Right ventricle myocardium superior (tissue), 1 donor: Measurements from ENCODE around the gene BRCA2. TPM values are rescaled to one million over a fixed set of nuclear protein-coding genes. Genes with fewer than 3 reads are reported as not detected.
"Not testable (repeated sequence)": the region's sequence is repeated elsewhere in the genome, so short reads cannot be mapped to it uniquely, and the experiment has no call there.

Experiments
- ATAC-seq: fragments of 200-7000 bp; cut with Tn5 transposase; one replicate; pipeline ENCODE4 v1.9.1; 2020; ENCODE audit warnings: mild to moderate bottlenecking; ENCODE audit not compliant: poor library complexity
- DNase-seq: peaks from one replicate; pipeline ENCODE4 v3.0.0-alpha.2; 2020
- intact Hi-C: fragments of 100-400 bp; cut with DNase I; formaldehyde crosslinking; loops from one replicate; pipeline ENCODE4 v1.11.2; 2022
- total RNA-seq: library from RNA; stranded (reverse); fragmentation: NEBNext Ultra II Directional; extraction: Animal tissue kit (Norgen Biotek cat#: 25700); gene quantifications from one replicate; pipeline ENCODE4 v1.2.1, GENCODE V29; 2021
- donor health status: DM: no; HTN: yes; CAD: no; lungs with severe emphysema.

BRCA2 gene
- total RNA-seq, 1 donor from 2014 or later, result 0.43 TPM

DNA sequence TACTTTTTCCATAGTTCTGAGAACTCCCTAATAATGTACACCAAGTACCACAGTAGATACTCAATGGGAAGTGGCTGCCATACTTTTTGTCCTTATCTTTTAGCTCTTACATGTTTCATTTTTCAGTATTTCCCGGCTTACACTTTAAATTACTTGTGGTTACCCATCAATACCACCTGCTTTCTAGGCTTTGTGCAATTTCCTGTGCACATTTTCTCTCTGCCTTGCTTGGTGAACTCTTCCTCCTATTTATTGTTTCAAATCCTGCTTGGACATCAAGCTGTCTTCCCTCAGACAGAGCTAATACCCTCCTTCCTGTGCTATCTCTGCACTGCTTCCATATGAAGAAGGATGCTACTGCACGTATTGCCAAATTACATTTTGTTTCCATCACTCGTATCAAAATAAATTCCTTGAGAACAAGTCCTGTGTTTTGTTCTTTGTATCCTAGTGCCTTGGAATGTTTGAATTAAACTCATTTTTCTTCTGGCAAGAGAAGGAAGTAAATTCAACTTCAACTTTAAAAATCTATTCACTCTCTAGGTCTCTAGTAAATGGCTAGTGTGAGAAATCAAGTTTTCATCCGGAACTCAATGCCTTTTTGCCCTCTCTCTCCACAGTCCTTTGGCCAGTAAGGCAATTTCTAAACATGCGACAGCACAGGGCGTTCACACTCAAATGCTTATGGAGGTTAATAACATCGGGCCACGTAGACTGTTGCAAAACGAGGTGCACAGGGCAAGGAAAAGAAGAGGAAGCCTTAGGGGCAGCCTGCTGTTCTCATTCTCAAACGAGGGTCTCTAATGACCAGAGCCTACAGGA, 5.8 kb upstream of the BRCA2 start:
- DNase-seq (no peak), ATAC-seq (peak; percentile 48)
- intact Hi-C loops, result loop anchor here (5.0 to 10.0 kb wide), 4 partner anchors 62 to 485 kb away; no protein-coding TSS in a partner anchor

DNA sequence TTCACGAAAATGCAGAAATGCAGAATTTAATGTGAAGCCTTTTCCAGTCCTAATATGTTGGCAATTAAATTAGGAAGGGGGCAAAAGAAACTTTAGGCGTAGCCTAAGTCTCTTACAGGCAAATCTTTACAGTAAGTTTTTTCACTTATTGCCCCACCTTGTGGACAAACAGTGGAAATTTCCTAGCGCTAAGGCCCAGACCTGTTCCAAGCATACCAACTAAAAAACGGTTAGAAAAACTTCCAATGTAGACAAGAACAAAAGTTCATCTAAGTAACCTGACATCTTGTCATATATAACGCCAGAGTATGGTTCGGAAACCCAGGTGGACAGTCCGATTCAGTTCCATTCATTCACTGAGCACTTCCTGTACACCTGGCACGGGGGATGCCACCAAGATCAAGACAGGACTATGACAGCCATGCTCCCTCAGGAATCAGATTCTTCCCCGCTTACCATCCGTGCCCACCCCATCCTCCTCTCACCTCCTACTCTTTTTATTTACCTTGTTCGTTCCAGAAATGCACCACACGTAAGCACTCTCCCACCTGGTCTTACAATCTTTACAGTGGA, 5.1 kb upstream of the BRCA2 start:
- intact Hi-C loops, result loop anchor here (5.0 to 10.0 kb wide), 4 partner anchors 63 to 485 kb away; no protein-coding TSS in a partner anchor
- no peak for DNase-seq
- ATAC-seq, result peak; percentile 82

DNA sequence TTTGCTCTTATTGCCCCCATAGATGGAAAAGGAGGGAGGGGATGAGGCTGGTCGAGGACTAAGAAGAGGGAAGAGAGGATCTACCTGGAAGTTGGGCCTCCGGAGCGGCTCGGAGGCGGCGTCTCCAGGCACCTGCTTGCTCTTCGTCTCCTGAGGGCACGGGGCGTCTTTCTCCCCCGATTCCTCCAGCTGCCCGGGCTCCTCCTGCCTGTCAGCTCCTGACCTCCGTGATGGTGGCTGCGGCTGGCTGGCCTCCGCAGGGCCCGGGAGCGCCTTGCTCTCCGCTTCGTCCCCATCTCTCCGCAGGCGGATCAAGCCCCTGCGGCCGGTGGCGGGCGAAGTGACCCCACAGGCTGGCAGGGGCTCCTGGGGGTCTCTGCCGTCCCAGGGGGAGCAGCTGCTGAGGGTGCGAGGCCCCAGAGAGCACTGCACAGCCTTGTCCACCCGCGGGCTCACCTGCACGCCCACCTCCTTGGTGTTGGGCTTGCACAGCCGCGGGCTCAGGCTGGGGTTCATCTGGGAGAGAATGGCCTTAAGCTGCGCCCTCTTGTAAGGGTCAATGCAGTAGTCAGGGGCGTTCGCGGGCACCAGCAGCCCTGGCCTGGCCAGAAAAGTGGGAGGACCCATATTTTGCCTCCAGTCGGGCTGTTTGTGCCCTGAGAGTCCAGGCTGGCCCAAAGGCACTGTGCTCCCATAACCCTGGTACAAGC, 4.0 kb upstream of the BRCA2 start:
- DNase-seq (no peak), ATAC-seq (no peak)
- intact Hi-C loops, result loop anchor here (5.0 to 10.0 kb wide), 4 partner anchors 64 to 487 kb away; no protein-coding TSS in a partner anchor

DNA sequence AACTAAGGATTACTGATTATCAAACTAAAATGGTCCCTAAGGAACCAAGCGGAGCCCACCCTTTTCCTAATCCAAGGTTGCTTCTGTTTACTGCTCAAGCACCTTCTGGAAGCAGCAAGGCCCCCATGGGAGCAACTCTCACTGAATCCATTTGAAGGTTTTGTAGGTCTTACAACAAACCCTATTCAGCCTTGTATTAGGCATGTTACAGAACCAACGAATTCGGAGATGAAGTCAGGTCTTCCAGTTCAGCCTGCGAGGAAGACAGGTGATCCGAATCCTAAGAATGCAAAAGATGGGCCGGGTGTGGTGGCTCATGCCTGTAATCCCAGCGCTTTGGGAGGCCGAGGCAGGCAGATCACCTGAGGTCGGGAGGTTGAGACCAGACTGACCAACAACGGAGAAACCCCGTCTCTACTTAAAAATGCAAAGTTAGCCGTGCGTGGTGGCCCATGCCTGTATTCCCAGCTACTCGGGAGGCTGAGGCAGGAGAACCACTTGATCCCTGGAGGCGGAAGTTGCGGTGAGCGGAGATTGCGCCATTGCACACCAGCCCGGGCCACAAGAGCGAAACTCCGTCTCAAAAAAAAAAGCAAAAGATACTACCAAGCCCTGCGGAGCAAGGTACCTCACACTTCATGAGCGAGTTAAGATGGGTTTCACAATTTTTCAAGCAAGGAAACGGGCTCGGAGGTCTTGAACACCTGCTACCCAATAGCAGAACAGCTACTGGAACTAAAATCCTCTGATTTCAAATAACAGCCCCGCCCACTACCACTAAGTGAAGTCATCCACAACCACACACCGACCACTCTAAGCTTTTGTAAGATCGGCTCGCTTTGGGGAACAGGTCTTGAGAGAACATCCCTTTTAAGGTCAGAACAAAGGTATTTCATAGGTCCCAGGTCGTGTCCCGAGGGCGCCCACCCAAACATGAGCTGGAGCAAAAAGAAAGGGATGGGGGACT, 754 bp upstream of the BRCA2 start:
- intact Hi-C loops, result loop anchor here (5.0 to 10.0 kb wide), 4 partner anchors 67 to 490 kb away; no protein-coding TSS in a partner anchor
- DNase-seq (peak; percentile 81), ATAC-seq (peak; percentile 41)

DNA sequence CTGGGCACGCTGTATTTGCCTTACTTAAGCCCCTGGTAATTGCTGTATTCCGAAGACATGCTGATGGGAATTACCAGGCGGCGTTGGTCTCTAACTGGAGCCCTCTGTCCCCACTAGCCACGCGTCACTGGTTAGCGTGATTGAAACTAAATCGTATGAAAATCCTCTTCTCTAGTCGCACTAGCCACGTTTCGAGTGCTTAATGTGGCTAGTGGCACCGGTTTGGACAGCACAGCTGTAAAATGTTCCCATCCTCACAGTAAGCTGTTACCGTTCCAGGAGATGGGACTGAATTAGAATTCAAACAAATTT, 676 bp downstream of the BRCA2 start:
- DNase-seq (no peak), ATAC-seq (no peak)
- intact Hi-C loops, result loop anchor here (10.0 kb wide), 1 partner anchor 491 kb away; no protein-coding TSS in a partner anchor

DNA sequence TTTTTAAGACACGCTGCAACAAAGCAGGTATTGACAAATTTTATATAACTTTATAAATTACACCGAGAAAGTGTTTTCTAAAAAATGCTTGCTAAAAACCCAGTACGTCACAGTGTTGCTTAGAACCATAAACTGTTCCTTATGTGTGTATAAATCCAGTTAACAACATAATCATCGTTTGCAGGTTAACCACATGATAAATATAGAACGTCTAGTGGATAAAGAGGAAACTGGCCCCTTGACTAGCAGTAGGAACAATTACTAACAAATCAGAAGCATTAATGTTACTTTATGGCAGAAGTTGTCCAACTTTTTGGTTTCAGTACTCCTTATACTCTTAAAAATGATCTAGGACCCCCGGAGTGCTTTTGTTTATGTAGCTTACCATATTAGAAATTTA, 1.2 kb downstream of the BRCA2 start:
- ATAC-seq (no peak), DNase-seq (no peak)
- intact Hi-C loops, result loop anchor here (10.0 kb wide), 1 partner anchor 492 kb away; no protein-coding TSS in a partner anchor

DNA sequence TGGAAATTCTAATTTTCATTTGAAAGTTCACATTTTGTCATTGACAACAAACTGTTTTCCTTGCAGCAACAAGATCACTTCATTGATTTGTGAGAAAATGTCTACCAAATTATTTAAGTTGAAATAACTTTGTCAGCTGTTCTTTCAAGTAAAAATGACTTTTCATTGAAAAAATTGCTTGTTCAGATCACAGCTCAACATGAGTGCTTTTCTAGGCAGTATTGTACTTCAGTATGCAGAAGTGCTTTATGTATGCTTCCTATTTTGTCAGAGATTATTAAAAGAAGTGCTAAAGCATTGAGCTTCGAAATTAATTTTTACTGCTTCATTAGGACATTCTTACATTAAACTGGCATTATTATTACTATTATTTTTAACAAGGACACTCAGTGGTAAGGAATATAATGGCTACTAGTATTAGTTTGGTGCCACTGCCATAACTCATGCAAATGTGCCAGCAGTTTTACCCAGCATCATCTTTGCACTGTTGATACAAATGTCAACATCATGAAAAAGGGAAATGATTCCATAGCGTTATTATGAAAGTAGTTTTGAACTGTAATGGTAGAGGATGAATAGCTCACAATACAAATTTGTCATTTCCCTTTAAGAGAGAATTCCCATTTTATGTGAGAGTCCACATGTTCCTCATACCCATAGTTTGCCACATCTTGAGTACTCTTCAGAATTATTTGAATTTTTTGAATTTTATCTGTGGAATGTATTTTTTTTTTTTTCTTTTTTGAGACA, 2.6 kb downstream of the BRCA2 start:
- DNase-seq (no peak), ATAC-seq (no peak)
- intact Hi-C loops, result loop anchor here (10.0 kb wide), 1 partner anchor 493 kb away; no protein-coding TSS in a partner anchor

DNA sequence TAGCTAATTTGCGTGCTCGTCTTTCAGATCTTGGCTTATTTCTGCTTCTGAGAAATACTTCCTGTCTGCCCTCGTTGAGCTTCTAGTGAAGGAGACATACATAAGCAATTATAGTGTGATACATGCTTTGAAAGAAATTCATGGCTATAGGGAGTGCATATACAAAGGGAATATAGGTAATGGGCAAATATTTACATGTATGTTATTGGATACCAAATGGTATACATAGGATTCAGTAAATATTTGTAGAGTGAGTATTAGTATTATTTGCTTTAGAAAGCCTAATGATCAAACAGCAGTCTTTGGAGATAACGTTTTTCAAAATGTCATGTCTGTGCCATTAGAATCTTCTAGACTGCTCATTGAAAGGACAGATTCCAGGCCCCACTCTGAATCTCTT, 5.2 kb downstream of the BRCA2 start:
- ATAC-seq (no peak), DNase-seq (no peak)
- intact Hi-C loops, result no loop called here

DNA sequence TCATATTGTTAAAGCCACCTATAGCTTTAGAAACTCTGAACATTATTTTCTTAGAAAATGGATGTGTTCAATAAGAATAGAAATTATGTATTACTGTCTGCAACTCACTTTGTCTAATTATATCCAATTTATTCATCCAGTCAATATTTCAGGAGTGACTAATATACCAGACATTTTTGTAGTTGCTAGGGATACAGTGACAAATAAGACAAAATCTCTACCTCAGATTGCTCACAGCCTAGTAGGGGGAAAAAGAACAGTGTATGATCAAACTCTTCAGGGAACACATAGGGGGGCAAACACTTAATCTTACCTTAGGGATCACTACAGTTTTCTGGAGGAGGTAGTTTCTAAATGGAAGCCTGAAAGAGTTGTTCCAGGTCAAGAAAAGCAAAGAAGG, 8.6 kb downstream of the BRCA2 start:
- ATAC-seq (no peak), DNase-seq (no peak)
- intact Hi-C loops, result no loop called here

DNA sequence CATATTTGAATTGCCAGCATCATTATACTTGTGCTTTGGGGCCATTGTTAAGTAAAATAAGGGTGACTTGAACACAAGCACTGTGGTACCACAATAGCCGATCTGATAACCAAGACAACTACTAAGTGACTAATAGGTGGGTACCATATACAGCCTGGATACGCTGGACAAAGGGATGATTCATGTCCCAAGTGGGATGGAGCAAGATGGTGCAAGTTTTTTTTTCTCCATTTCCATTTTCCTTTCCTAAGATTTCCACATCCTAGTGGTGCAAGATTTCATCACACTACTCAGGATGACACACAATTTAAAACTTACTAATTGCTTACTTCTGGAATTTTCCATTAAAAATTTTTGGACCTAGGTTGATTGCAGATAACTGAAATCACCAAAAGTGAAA, 15.1 kb downstream of the BRCA2 start:
- ATAC-seq (no peak), DNase-seq (no peak)
- intact Hi-C loops, result no loop called here

DNA sequence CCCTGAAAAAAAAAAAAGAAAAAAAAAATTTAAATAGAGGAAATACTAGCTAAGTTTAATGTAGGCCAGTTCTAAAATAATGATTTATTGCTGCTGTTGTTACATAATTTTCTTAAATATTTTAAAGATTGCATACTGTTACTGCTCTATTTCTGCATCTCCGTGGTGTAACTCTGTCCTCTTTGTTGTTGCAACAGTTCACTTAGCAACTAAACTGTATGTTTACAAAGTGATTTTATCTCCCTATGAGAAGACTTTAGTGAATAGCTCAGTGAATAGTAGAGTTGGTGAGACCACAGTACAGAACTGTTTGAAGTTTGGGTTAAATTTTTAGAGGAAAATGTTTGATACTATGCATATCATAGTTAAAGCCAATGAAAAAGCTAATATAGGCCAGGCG, 19.4 kb downstream of the BRCA2 start:
- ATAC-seq, result no peak
- DNase-seq, result no peak
- intact Hi-C loops, result no loop called here

DNA sequence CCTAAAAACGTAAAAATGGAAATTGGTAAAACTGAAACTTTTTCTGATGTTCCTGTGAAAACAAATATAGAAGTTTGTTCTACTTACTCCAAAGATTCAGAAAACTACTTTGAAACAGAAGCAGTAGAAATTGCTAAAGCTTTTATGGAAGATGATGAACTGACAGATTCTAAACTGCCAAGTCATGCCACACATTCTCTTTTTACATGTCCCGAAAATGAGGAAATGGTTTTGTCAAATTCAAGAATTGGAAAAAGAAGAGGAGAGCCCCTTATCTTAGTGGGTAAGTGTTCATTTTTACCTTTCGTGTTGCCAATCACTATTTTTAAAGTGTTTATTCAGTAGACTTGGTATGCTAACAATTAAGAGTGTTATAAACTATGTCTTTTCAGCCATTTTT, 25.6 kb downstream of the BRCA2 start:
- DNase-seq (no peak), ATAC-seq (no peak)

DNA sequence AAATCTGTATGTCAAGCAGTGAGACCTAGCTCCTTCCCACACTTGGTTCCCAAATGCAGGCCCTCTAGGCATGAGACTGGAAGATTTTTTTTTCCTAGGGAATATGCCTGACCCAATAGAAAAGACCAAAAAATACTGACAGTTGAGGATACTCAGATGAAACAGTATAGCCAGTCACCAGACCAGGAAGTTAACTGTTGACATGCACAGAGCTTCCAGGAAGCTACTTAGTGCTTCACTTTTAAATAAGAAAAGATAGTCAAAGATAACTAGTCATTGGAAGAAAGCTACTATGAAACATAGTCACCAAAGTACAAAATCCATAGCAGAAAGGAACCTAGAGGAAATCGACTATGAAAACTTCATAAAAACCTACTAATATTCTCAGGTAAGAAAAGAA, 32.3 kb downstream of the BRCA2 start:
- intact Hi-C loops, result no loop called here
- ATAC-seq (no peak), DNase-seq (no peak)

More for the DNA sequence above, 25.6 kb downstream of the BRCA2 start:
- intact Hi-C loops, result no loop called here

DNA sequence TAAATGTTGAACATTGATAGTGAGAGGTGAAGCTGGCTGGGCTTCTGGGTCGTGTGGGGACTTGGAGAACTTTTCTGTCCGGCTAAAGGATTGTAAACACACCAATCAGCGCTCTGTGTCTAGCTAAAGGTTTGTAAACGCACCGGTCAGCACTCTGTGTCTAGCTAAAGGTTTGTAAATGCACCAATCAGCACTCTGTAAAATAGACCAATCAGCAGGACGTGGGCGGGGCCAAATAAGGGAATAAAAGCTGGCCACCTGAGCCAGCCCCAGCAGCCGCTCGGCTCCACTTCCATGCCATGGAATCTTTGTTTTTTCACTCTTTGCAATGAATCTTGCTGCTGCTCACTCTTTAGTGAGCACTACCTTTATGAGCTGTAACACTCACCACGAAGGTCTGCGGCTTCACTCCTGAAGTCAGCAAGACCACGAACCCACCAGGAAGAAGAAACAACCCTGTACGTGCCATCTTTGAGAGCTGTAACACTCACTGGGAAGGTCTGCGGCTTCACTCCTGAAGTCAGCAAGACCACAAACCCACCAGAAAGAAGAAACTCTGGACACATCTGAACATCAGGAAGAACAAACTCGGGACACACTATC, 35.6 kb downstream of the BRCA2 start:
- DNase-seq, intact Hi-C loops, ATAC-seq: not testable (repeated sequence)

DNA sequence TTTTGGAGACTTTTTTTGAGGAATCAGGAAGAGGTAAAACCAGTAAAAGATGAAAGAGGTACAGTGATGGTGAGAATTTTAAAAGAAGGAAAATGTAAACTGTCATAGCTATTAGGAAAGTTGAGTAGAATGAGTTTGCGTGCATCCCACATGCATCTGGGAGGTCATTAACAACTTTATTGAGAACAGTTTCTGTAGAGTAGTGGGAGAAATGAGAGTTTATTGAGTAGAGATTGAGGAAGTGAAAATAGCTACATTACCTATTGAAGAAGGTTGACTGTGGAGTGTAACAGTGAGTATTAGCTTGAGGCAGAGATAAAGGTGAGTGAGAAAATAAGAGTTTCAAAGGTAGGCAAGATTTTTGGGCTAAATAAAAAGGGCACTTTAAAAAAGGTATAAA, 38.7 kb downstream of the BRCA2 start:
- ATAC-seq (no peak), DNase-seq (no peak)
- intact Hi-C loops, result no loop called here

DNA sequence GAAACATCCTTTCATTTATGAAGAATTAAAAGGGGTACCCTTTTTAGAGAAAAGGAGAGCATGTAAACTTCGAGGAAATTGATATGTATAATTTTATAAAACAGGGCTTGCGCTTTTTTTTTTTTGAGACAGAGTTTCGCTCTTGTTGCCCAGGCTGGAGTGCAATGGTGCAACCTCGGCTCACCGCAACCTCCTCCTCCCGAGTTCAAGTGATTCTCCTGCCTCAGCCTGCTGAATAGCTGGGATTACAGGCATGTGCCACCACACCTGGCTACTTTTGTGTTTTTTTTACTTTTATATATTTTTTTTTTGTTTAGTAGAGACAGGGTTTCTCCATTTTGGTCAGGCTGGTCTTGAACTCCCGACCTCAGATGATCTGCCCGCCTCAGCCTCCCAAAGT, 40.6 kb downstream of the BRCA2 start:
- intact Hi-C loops, ATAC-seq, DNase-seq: not testable (repeated sequence)

DNA sequence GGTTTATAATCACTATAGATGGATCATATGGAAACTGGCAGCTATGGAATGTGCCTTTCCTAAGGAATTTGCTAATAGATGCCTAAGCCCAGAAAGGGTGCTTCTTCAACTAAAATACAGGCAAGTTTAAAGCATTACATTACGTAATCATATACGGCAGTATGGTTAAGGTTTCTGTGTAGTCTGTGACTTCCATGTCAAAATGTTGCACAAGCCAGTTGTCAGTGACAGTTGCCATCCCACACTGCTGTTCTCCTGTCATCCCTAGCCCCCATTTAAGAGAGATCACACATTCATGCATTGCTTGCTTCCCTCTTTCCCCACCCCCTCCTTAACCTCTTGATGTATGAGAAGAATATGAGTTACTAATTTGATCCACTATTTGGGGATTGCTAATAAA, 47.3 kb downstream of the BRCA2 start:
- intact Hi-C loops, result no loop called here
- DNase-seq, result no peak
- no peak for ATAC-seq
